ENCODE data around the gene SMG6. TPM values are rescaled to one million over a fixed set of nuclear protein-coding genes. Genes with fewer than 3 reads are reported as not detected.
A peak's percentile ranks its signal among the peaks of the same experiment; 100 is the strongest.

The SMG6 gene
- total and polyA plus RNA-seq, 11 donors = 12.2 to 38.6 (median 22.1) TPM

DNA sequence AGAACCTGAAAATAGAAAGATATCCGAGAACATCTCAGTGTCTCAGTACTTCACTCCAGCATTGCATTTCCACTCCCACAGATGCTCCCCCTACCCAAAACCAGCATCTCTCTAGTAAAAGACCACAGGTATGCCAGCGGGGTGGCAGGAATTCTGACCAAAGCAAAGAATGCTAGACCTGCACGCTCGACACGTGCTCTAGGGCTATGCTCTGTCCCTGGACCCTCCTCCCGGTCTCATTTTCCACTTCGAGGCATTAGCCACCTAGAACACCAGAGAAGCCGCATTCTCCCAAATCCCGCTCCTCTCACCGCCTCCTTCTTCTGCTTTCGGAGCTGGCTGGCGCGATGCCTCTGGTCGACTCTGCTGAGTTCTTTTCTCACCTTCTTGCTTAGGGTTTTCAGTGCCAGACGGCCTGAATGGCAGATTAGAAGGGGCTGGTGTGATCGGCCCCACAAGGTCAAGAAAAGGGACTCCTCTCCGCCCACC is 32.2 kb upstream of the SMG6 start:
- peaks cover 0 to 31% (median 17%) of the 10 kb centered on the region in 12 donors for H3K4me1 ChIP-seq
- peaks cover 0 to 47% (median 43%) of the 10 kb centered on the region in 9 donors for H3K36me3 ChIP-seq
- 2 to 4% (median 3%) methylated on average over 17 of the region's 17 CpGs for WGBS, 4 donors
- DNase-seq (no peak), ATAC-seq (no peak)
- H3K9me3 ChIP-seq = no peaks in the 10 kb centered on the region
- peak overlapping the region; percentile 70 to 96 (median 88) for H3K4me3 ChIP-seq
- TF ChIP-seq, protein P1, sequence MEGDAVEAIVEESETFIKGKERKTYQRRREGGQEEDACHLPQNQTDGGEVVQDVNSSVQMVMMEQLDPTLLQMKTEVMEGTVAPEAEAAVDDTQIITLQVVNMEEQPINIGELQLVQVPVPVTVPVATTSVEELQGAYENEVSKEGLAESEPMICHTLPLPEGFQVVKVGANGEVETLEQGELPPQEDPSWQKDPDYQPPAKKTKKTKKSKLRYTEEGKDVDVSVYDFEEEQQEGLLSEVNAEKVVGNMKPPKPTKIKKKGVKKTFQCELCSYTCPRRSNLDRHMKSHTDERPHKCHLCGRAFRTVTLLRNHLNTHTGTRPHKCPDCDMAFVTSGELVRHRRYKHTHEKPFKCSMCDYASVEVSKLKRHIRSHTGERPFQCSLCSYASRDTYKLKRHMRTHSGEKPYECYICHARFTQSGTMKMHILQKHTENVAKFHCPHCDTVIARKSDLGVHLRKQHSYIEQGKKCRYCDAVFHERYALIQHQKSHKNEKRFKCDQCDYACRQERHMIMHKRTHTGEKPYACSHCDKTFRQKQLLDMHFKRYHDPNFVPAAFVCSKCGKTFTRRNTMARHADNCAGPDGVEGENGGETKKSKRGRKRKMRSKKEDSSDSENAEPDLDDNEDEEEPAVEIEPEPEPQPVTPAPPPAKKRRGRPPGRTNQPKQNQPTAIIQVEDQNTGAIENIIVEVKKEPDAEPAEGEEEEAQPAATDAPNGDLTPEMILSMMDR (IDR thresholded peaks at IDR 0.05) = no peak
- no peak for TF ChIP-seq POLR2A (IDR thresholded peaks at IDR 0.05)
- peak overlapping the region in 10 of 12 donors; percentile 68 to 95 (median 82) for H3K27ac ChIP-seq
- intact Hi-C loops (cut with DNase I) = no loop called here
- H3K27me3 ChIP-seq = no peaks in the 10 kb centered on the region

DNA sequence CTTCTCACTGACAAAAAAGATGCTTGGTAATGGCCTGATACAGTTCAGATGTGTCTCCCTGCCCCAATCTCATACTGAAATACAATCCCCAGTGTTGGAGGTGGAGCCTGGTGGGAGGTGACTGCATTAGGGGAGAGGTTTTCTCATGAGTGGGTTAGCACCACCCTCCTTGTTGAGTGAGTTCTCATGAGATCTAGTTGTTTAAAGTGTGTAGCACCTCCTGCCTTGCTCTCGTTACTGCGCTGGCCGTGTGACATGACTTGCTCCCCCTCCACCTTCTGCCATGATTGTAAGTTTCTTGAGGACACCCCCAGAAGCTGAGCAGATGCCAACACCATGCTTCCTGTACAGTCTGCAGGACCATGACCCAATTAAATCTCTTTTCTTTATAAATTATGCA is 27.7 kb upstream of the SMG6 start:
- TF ChIP-seq POLR2A (IDR thresholded peaks at IDR 0.05) = no peak
- TF ChIP-seq, protein P1 (IDR thresholded peaks at IDR 0.05) = no peak

DNA sequence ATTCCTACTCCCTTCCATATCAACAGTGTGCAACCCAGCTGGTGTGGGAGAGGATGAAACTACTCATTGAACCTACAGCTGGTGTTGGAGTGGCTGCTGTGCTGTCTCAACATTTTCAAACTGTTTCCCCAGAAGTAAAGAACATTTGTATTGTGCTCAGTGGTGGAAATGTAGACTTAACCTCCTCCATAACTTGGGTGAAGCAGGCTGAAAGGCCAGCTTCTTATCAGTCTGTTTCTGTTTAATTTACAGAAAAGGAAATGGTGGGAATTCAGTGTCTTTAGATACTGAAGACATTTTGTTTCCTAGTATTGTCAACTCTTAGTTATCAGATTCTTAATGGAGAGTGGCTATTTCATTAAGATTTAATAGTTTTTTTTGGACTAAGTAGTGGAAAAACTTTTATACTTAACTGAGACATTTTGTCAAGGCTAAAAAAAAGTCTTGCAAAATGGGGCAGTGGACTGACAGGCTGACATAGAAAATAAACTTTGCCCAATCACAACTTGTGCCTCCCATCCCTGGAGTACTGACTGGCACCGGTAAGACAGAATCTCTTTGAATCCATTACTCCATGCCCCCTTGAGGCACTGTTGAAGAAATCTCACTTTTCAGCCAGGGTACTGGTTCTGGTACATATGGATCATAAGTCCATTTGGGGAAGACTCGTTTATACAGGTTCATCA is 20.2 kb upstream of the SMG6 start:
- no peak overlapping the region for H3K27ac ChIP-seq
- intact Hi-C loops (cut with DNase I) = no loop called here
- no peak overlapping the region for H3K4me3 ChIP-seq
- H3K27me3 ChIP-seq = no peaks in the 10 kb centered on the region
- ATAC-seq (peak in 2 of 4 donors; percentile 27 to 30), DNase-seq (no peak)
- H3K36me3 ChIP-seq = peaks cover 0 to 94% (median 81%) of the 10 kb centered on the region in 9 donors
- 64 to 80% (median 73%) methylated on average over 2 of the region's 2 CpGs for WGBS, 4 donors
- H3K9me3 ChIP-seq = no peaks in the 10 kb centered on the region
- TF ChIP-seq POLR2A (IDR thresholded peaks at IDR 0.05) = no peak
- TF ChIP-seq, protein P1 (IDR thresholded peaks at IDR 0.05) = no peak
- no peaks in the 10 kb centered on the region for H3K4me1 ChIP-seq

More for the DNA sequence above, 27.7 kb upstream of the SMG6 start:
- no peak for DNase-seq
- H3K36me3 ChIP-seq = peaks cover 0 to 92% (median 88%) of the 10 kb centered on the region in 9 donors
- no peaks in the 10 kb centered on the region for H3K27me3 ChIP-seq
- WGBS, 4 donors = 55 to 74% (median 67%) methylated on average over 3 of the region's 3 CpGs
- peaks cover 0 to 19% (median 10%) of the 10 kb centered on the region in 12 donors for H3K4me1 ChIP-seq
- intact Hi-C loops (cut with DNase I) = no loop called here
- H3K4me3 ChIP-seq = no peak overlapping the region
- H3K9me3 ChIP-seq = no peaks in the 10 kb centered on the region
- no peak for ATAC-seq
- H3K27ac ChIP-seq = no peak overlapping the region

DNA sequence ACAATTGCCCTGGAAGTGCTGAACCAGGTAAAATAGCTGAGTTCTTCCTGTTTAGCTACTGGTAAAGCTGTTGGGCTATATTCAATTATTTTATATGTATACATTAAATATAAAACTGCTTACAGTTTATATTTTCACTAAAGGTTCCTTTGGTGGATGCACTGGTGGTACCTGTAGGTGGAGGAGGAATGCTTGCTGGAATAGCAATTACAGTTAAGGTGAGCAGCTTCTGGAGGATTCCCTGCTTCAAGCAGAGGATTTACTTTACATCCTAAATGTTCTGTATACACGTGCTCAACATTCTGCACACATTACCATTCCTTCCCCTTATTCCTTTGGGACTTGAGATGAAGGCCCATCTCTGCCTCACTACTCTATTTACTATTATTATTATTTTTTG is 17.8 kb upstream of the SMG6 start:
- no peak for ATAC-seq
- no peak for DNase-seq
- 54 to 68% (median 61%) methylated on average over 1 of the region's 1 CpG for WGBS, 4 donors
- Histone ChIP-seq H3K36me3 (peaks cover 0 to 76% (median 60%) of the 10 kb centered on the region in 9 donors), H3K4me1 (no peaks in the 10 kb centered on the region), H3K4me3 (no peak overlapping the region), H3K9me3 (no peaks in the 10 kb centered on the region), H3K27me3 (no peaks in the 10 kb centered on the region), H3K27ac (no peak overlapping the region)
- TF ChIP-seq, protein P1 (IDR thresholded peaks at IDR 0.05) = no peak
- TF ChIP-seq POLR2A (IDR thresholded peaks at IDR 0.05) = no peak
- intact Hi-C loops (cut with DNase I) = no loop called here

All from heart left ventricle (tissue), 16 donors.